Testis (tissue), 3 donors: ENCODE data around the gene CHERP. TPM values are rescaled to one million over a fixed set of nuclear protein-coding genes. Genes with fewer than 3 reads are reported as not detected.

Experiments
- DNase-seq: peaks from one replicate; pipeline ENCODE4 v3.0.0-alpha.2; 2019
- H3K27ac ChIP-seq, 2 donors: fragments of 200-600 bp; sonication (generic); one replicate each; pipeline ENCODE4 v1.5.1; 2019
- H3K27me3 ChIP-seq: fragments of 200-600 bp; sonication (generic); one replicate; pipeline ENCODE4 v1.5.1; 2019
- H3K36me3 ChIP-seq: fragments of 200-600 bp; sonication (generic); one replicate; pipeline ENCODE4 v1.5.1; 2017; ENCODE audit warnings: low read depth; ENCODE audit errors: missing control alignments
- H3K4me1 ChIP-seq: fragments of 200-600 bp; sonication (generic); one replicate; pipeline ENCODE4 v1.5.1; 2019
- H3K4me3 ChIP-seq, 2 donors: fragments of 200-600 bp; sonication (generic); one replicate each; pipeline ENCODE4 v1.5.1; 2017 to 2019
- H3K9me3 ChIP-seq: fragments of 200-600 bp; sonication (generic); one replicate; pipeline ENCODE4 v1.5.1; 2017
- POLR2A ChIP-seq: fragments of 450-650 bp; IDR thresholded peaks from one replicate; pipeline ENCODE4 v1.6.1; 2017; ENCODE audit warnings: antibody characterized with exemption, mild to moderate bottlenecking, moderate library complexity
- WGBS, 2 donors: methylation state at CpG; one replicate each; pipeline ENCODE4 v1.1.5; 2018; 5-methylcytosine and 5-hydroxymethylcytosine counted together
- intact Hi-C: fragments of 100-400 bp; cut with DNase I; formaldehyde crosslinking; loops from one replicate; pipeline ENCODE4 v1.15.1; 2023; ENCODE audit warnings: low total_unique reads
- polyA plus RNA-seq: library from polyadenylated mRNA; stranded (reverse); fragments of 350-450 nt; fragmentation: Illumina TruSeq; extraction: RNeasy Lipid Tissue Mini Kit (QIAGEN cat#74804); gene quantifications from one replicate; pipeline ENCODE4 v1.2.3, GENCODE V29; 2014; ENCODE audit warnings: low read depth, low replicate concordance; ENCODE audit not compliant: insufficient read depth
- total RNA-seq, 2 donors: library from RNA; depleted of rRNA; stranded (reverse); fragments of >200 nt; gene quantifications; one replicate each; pipeline ENCODE4 v1.2.3, GENCODE V29; 2016
- TF ChIP-seq, protein P1 (sequence below), 3 experiments: fragments of 450-650 bp in 2 of 3; fragments of 200-600 bp in 1 of 3; sonication (generic) in 1 of 3; IDR thresholded peaks; one replicate each; pipeline ENCODE4 v1.5.1; 2016 to 2019; ENCODE audit warnings: antibody characterized with exemption in 3 of 3, mild to moderate bottlenecking in 2 of 3, moderate library complexity in 1 of 3

CHERP gene
- total and polyA plus RNA-seq, 3 donors from 2014 or later = 46.5 to 51.3 (median 49.3) TPM

DNA sequence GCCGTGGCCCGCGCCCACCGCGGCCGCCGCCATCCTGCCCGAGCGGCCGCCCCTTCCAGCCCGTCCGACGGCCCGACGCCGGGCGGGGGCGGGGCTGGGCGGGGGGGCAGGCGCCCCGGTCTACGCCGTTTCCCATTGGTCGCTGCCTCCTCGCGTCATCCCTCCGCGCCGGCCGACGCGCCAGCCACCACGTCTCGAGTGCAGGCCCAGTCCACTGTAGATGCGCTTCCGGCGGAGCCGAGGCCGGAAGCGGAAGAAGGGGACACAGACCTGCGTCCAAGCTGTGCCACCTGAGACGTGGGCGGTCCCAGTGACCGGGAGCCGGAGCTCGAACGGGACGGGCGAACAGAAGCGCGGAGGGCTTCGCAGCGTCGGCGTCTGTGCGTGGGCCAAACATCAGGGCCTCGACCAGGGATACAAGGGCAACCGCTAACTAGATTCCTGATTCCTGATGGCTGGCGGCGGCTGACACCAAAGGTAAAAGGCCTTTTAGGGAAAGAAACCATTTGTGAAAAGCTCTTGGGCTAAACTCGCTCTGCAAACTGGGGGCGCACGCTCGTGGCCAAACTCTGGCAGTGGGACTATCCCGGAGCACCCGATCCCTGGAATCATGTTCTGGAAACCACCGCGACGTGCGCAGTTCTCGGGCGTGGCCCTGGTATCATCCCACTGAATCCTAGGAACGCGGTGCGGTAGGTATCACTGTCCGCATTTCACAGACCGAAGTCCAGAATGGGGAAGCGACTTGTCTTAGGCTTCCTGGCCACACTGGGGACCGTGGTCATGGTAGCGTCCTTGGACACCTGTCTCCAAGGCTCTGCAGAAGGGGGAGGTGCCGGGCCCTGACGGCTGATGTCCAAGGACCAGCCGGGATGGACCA is 30.3 kb upstream of the CHERP start, which contains the start of gene SLC35E1:
SLC35E1 (minus strand) TSS at position 84 of the 880 bp plus-strand sequence; CDS start at position 33, 51 bp downstream.
- no peaks in the 10 kb centered on the region for H3K36me3 ChIP-seq
- peaks cover 7% of the 10 kb centered on the region for H3K4me1 ChIP-seq
- no peaks in the 10 kb centered on the region for H3K9me3 ChIP-seq
- H3K27ac ChIP-seq = peak within 1 kb of the TSS; percentile 65 to 82
- peak within 1 kb of the TSS; percentile 83 to 92 for H3K4me3 ChIP-seq
- no peaks in the 10 kb centered on the region for H3K27me3 ChIP-seq
- peak; percentile 97 for DNase-seq
- intact Hi-C loops = no loop called here
- 0 to 1% methylated on average over 42 to 58 of the region's 83 CpGs for WGBS, 2 donors
- TF ChIP-seq, protein P1, sequence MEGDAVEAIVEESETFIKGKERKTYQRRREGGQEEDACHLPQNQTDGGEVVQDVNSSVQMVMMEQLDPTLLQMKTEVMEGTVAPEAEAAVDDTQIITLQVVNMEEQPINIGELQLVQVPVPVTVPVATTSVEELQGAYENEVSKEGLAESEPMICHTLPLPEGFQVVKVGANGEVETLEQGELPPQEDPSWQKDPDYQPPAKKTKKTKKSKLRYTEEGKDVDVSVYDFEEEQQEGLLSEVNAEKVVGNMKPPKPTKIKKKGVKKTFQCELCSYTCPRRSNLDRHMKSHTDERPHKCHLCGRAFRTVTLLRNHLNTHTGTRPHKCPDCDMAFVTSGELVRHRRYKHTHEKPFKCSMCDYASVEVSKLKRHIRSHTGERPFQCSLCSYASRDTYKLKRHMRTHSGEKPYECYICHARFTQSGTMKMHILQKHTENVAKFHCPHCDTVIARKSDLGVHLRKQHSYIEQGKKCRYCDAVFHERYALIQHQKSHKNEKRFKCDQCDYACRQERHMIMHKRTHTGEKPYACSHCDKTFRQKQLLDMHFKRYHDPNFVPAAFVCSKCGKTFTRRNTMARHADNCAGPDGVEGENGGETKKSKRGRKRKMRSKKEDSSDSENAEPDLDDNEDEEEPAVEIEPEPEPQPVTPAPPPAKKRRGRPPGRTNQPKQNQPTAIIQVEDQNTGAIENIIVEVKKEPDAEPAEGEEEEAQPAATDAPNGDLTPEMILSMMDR (IDR thresholded peaks at IDR 0.05) = no peak
- no peak for TF ChIP-seq POLR2A

DNA sequence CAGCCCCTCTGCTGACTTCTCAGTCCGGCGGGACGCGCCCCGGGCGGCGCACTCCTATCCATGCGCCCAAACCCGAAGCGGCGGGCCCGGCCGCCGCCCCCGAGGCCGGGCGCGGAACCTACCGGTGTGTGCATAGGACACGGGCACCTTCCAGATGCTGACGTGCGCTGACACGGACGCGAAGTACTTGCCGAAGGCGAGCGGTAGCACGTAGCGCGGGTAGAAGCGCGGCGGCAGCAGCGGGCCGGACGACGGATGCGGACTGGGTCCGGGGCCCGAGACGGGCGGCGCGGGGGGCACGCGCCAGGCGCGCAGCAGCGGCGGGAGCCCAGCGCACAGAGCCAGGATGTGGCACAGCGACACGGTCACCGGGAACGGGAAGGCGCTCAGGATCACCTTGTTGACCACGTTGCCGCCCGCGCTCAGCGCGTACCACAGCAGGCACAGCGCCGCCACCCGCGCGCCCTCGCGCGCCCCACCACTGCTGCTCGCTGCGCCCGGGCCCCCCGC is 29.6 kb upstream of the CHERP start:
- peak overlapping the region; percentile 55 to 75 for H3K27ac ChIP-seq
- H3K27me3 ChIP-seq = no peaks in the 10 kb centered on the region
- WGBS, 2 donors = 0 to 1% methylated on average over 55 to 61 of the region's 75 CpGs
- H3K9me3 ChIP-seq = no peaks in the 10 kb centered on the region
- DNase-seq = no peak
- peak overlapping the region; percentile 81 to 92 for H3K4me3 ChIP-seq
- intact Hi-C loops = no loop called here
- H3K36me3 ChIP-seq = no peaks in the 10 kb centered on the region
- TF ChIP-seq, protein P1 (IDR thresholded peaks at IDR 0.05) = peak in 1 of 3 experiments; percentile 1
- no peak for TF ChIP-seq POLR2A
- H3K4me1 ChIP-seq = peaks cover 7% of the 10 kb centered on the region

DNA sequence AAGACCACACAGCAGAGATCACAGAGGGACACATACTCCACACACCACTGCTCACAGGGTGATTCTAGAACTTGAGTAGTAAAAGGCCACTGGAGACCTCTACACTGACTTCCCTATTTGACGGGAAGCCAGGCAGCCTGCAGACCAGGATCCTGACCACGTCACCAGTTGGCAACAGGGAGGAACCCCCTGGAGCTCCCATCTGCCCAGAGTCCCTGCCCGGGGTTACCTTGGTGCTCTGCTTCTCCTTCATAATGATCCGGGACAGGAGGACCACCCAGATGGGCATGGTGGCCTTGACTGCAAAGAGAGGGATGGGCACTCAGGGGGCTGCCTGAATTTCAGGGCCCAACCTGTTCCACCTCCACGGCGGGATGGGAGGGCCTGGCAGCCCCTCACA is 29.0 kb upstream of the CHERP start:
- intact Hi-C loops = no loop called here
- Histone ChIP-seq H3K27me3 (no peaks in the 10 kb centered on the region), H3K27ac (peak overlapping the region; percentile 55 to 75), H3K9me3 (no peaks in the 10 kb centered on the region), H3K4me3 (peak overlapping the region; percentile 81 to 92), H3K4me1 (peaks cover 7% of the 10 kb centered on the region), H3K36me3 (no peaks in the 10 kb centered on the region)
- DNase-seq = no peak
- WGBS, 2 donors = 2 to 3% methylated on average over 6 of the region's 6 CpGs
- no peak for TF ChIP-seq POLR2A
- TF ChIP-seq, protein P1 (IDR thresholded peaks at IDR 0.05) = no peak

DNA sequence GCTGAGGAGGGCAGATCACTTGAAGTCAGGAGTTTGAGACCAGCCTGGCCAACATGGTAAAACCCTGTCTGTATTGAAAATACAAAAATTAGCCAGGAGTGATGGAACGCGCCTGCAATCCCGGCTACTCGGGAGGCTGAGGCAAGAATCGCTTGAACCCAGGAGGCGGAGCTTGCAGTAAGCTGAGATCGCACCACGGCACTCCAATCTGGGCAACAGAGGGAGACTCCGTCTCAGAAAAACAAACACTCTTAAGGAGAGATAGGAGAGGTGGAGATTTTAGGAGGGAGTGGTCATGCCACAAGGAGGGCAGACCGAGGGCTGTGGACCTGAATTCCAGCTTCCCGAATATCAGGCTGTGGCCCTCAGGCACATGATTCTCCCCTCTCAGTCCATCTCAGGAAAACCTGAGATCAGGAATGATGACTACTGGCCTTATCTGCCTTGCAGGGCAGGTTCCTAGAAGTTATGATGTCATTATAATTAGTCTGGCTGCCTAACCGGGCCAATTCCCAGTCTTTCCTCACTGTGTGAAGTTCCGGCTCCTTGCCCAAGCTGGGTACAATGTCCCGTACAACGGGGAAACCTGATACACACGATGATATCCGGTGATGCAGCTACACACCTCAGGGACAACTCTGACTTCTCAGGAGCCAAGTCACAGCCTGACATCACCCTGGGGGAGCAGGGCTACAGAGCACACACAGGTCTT is 27.5 kb upstream of the CHERP start:
- TF ChIP-seq, protein P1 (IDR thresholded peaks at IDR 0.05) = no peak
- TF ChIP-seq POLR2A = no peak
- Histone ChIP-seq H3K4me1 (peaks cover 7% of the 10 kb centered on the region), H3K9me3 (no peaks in the 10 kb centered on the region), H3K36me3 (no peaks in the 10 kb centered on the region), H3K4me3 (no peak overlapping the region), H3K27ac (no peak overlapping the region), H3K27me3 (no peaks in the 10 kb centered on the region)
- intact Hi-C loops = no loop called here
- WGBS, 2 donors = 85 to 92% methylated on average over 17 of the region's 17 CpGs
- no peak for DNase-seq
